HS-27A (cell line): ENCODE data around the gene COL6A3.
"Not testable (repeated sequence)": the region's sequence is repeated elsewhere in the genome, so short reads cannot be mapped to it uniquely, and the experiment has no call there.

Source experiments
- DNase-seq: peaks from one replicate; pipeline ENCODE4 v3.0.0-alpha.2; 2012; ENCODE audit warnings: low read depth, missing footprints

COL6A3 gene

DNA sequence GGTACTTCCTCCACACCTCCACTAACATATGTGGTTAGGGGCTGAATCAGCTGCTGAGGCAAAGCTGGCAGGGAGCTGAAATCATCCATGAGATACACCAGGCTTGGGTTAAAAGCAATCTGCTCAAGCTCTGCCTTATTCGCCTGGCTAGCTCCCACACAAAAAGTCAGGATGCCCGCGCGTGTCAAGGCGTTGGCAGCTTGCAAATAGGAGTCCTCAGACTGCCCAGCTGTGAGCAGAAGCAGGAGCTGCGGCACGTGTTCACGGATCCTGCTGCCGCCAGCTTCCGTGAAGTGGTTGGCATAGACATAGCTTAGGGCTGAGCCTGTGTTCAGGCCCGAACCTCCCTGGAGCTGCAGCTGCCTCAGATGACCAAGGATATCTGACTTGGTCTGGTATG is 35.3 kb downstream of the COL6A3 start:
- DNase-seq = no peak

DNA sequence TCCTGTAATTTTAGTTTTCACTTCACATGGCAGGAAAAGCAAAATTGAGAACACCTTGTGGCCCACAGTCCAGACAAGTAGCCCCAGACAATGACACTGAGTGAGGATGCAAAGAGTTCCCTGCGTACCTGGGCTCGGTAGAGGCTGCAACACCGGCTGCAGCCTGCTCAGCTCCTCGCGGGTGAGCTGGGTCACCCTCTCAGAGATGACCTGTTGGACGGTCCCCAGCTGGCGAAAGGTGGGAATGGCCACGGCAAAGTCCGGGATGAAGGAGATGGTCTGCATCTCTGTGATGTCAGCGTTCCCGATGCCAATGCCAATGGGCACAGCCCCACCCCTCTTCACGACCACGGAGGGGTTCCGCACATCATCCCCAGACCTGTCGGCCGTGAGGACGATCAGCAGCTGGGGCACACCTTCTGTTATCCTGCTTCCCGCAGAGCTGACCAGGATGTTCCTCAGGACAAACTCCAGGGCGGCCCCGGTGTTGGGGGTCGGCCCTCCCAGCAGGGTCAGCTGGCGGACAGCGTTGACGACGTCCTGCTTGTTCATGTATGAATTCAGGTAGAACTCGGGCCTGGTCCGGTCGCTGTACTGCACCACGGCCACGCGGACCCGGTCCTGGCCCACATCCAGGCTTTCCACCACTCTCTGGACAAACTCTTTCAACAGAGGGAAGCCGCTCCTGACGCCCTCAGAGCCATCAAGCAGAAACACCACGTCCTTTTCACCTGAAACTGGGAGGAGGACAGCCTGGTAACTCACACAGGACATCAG is 39.5 kb downstream of the COL6A3 start:
- no peak for DNase-seq

DNA sequence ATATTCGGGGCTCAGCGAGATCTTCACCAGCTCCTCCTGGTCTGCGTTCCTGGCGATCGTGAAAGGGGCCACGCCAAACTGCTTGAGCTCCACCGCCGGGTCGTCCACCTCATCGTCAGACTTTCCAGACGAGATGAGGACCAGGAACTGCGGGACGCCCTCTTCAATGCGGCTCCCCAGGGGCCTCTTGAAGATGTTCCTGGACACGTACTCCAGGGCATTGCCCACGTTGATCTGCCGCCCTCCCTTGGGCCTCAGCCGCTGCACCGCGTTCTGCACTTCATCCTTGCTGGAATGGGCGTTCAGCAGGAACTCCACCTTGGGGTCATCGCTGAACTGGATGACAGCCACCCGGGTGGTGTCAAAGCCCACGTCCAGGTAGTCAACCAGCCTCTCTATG is 42.1 kb downstream of the COL6A3 start:
- DNase-seq = no peak

DNA sequence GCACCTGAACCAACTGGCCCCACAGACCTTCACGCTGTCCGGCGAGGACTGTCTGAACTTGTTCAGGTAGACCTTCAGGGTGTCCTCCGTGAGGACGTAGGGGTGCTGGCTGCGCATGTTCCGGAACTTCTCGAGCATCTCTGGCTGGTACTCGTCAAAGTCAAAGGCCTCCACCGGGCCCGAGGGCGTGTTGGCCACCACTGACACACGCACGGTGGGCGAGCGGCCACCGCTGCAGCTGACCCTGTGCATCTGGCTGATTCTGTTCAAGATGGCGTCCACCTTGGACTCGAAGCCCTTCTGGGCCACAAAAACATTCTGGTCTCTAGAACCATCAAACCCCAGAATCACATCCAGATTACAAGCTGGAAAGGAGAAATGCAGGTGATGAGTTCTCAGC is 48.3 kb downstream of the COL6A3 start:
- no peak for DNase-seq

DNA sequence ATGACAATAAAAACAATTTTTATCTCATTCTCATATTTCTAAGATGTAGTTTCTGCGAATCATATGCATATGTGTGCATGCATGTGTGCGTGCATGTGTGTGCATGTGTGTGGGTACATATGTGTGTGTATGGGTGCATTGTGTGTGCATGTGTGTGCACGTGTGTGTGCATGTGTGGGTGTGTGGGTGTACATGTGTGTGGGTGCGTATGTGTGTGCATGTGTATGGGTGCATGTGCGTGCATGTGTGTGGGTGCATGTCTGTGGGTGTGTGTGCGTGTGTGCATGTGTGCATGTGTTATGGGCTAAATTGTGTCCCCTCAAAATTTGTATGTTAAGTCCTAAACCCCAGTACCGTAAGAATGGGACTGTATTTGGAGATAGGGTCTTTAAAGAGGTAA is 49.3 kb downstream of the COL6A3 start:
- no peak for DNase-seq

DNA sequence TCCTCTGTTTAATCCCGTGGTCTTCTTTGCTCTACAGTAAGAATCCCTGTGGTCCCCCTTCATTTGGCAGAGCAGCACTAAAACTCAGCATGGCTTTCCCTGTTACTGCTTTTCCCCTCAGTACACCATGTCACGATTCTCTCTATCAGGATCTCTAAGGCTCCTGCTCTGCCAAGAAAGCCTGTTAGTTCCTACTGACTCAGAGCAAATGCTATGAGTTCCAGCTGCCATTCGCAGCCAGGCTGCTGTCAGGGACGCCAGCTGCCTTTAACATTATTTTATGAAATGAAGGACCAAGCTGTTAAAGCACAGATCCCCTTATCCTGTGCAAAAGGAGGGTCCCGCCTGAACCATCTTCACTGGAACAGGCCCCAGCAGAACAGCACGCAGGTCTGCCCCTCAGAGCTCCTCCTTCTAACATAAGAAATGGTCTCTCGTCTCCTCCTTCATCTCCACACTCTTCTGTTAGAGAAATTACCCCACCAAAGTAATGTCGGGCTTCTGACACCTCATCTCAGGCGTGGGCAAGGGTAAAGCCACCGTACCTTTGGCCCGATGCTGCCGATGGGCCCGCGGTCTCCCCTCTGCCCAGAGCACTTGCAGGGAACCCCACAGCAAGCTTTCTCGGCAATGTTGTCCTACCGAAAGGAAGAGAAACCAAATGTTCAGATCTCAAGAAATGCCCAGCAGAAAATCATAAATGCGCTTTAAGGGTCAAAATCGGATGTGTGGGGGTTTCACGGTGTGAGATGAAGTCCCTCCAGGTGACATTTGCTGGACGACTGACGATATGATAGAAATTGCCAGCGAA is 52.6 kb downstream of the COL6A3 start:
- no peak for DNase-seq

DNA sequence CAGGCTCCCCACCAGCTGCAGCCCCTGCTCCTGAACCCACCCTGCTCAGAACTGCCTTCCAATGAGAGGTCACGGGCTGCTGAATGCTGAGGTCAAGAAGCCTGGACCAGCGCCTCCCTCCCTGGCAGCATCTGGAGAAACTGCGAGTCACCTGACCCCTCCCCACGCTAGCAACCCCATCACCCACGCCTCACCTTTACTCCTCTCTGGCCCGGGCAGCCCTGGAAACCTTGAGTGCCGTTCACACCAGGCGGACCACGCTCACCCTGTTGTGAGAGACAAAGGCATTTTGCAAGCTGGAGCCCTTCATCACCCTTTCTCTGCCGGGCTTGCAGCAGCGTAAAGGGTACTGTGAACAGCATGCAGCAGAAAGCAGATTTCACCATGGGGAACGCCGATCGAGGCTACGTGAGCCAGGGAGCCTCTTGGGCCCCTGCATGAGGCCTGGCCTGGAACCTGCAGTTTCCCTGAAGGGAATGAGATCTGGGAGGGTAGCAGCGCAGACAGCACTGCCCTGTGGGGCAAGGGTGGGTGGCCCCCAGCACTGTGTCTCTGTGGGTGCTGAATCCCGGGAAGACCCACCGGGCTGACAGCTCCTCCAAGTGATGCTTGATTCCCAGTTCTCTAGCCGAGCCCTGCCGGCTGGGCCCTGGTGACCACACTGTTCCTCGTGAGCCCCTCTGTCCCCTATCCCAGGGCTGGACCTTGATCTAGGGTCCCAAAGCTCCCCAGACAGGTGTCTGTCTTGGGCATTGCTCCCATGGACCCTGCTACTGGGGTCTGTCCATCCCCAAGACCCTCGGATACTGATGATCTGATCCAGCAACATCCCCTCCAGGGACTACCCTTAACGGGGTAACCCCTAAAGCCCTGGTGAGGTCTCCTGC is 53.8 kb downstream of the COL6A3 start:
- DNase-seq = no peak

DNA sequence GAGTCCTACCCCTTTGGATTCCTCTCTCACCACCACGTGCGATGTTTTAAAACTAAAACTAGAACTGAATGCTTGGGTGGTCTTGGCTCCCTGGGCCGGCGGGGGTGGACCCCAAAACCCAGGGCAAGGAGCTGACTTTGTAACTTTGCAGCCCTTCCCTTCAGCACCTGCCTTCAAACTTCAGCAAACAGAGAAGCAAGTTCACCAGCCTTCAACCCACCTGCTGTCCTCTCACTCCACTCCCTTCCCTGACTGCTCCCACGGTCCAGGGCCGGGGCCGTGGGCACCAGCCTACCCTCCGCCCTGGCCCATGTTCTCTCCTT is 54.5 kb downstream of the COL6A3 start:
- DNase-seq = no peak

DNA sequence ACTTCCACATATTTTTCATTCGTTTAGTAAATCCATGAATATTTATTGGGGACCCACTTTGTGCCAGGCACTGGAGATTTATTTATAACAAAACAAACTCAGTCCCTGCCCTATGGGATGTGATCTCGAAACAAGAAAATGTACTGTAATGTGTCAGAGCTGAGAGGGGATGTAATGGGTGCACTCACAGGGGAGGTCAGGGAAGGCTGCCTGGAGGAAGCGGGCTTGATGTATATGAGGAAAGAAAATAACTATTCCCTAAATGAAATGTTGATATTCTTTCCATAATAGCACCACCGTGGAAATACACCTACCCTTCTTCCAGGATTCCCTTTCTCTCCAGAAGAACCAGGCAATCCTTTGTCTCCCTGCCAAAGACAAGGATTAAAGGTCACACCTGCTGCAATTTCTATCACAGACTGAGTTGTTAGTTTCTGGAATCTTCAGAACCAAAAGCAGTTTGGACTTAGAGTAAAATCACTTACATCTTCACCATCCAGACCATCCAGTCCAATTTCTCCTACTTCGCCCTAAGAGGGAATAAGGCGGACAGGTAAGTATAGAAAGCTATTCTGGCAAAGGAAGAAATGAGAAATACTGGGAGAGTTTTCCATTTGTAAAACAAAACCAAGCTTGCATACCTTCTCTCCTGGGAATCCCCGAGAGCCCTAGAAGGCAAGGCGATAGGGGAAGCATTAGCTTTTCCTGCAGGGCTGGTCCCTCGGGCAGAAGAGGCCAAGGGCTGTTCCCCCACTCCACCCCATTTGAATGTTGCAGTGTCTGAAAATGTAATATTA is 55.0 kb downstream of the COL6A3 start:
- no peak for DNase-seq

DNA sequence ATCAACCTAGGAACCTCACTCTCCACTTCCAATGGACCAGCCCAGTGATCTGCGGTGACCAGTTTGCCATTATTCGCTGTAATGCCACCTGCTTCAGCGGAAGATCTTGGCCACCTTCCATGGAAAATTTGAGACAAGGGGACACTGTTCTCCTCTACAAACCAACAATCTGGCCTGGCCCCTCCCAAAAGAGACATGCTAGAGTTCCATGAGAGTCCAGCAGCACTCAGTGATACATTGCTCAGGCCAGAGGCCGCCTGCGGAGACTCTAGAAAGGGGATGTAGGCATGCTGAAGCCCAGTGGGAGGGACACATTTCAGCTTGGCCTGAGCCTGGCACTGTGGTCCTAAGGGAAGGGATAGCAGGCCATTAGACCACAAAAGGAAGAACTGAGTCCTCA is 58.3 kb downstream of the COL6A3 start:
- no peak for DNase-seq

DNA sequence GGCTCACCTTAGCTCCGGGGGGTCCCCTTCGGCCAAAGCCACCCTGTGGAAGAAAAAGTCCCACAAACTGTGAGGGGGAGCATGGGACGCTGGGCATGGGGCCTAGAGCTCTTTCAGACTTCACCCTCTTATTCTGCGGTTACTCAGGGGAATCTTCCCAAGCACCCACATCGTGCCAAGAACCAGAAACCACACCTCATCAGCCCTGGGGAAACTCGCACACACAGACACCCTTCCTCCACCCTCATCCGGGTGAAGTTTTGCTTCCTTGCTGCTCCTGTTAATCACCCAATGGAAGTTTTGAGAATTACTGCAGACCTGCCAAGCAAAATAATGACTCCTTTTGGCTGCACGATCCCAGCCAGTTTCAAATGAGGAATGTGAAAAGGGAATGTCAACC is 59.1 kb downstream of the COL6A3 start:
- DNase-seq = no peak

DNA sequence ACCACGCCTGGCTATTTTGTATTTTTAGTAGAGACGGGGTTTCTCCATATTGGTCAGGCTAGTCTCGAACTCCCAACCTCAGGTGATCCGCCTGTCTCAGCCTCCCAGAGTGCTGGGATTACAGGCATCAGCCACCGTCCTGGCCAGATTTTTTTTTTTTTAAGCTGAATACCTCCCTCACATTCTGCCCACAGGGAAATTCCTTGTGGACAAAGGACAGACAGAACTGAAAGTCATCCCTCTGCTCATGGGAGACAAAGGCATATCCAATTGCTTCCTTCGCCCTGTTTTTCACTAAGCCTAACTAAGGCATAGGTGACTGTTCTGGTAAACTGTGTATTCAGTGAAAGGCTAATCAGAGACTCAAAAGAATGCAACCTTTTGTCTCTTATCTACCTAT is 59.8 kb downstream of the COL6A3 start:
- not testable (repeated sequence) for DNase-seq

DNA sequence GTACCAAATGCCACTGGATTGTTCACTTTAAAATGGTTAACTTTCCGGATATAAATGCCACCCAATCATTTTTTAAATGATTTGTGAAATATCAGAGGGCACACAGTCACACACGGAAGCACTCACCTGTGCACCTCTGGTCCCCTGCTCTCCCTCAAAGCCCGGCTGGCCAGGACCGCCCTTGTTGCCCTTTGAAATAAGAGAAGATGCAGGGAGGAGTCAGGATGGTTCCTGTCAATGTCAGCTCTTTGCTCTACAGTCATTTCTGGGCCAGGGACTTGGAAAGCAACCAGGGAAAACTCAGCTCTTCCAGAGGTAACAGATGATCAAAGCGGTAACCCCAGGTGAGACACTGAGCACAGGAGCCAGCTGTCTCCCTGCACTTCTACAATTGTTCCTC is 60.7 kb downstream of the COL6A3 start:
- no peak for DNase-seq

DNA sequence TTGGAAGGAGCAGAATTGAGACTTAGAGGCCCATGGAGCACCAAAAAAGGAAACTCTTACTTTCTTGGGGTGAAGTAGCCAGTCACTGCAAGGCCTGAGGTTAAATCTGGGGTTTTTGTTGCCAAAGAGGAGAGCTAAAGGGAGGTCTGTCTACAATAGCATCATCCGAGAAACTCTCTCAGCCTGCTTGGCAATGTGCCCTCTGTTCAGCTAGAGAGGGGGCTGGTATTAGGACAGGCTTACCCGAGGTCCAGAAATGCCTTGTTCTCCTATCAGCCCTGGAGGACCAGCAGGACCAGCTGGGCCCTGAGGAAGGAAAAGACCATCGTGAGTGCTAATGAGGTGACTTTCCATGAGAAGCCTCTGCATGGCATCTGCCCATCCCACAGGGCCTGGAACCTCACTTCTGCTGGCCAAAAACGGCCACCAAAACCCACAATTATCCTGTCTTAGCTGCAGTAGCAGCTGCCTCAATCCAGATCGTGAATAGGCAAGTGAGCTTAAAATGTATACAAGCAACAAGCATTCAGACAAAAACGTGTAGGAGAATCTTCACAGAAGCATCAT is 61.6 kb downstream of the COL6A3 start:
- no peak for DNase-seq

DNA sequence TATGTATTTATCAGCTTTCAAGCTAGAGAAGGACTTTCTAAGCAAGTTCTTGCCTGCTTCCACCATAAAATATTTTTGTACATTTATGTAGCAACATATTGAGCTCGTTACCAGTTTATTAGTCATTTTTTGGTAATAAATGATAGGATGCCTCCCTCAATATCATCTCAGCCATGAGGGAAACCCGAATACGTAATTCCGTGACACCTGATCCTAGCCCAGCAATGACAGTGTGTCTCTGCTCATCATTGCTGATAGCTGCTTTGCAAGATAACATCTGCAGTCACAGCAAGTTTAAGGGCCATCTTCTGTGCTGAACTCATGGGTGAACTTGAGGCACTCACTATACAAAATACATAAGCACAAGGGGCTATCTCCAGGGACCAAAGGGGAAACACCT is 62.2 kb downstream of the COL6A3 start:
- DNase-seq = no peak

DNA sequence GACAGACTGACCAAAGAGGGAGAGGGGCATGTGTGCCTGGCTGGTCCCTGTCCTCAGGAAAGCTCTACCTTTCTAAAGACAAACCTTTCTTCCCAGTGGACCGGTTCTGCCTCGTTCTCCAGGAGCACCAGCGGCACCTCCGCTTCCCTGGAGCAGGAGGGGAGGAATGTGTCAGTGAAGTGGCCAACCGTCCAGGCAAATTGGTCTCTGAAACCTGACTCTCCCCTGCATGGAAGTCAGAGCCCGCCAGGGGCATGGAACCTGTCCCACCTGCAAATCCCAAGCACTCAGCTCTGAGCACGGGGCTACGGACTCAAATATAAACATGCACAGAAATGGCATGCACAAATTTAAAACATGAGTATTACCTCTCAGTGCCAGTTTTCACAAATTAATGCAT is 62.9 kb downstream of the COL6A3 start:
- DNase-seq = no peak

DNA sequence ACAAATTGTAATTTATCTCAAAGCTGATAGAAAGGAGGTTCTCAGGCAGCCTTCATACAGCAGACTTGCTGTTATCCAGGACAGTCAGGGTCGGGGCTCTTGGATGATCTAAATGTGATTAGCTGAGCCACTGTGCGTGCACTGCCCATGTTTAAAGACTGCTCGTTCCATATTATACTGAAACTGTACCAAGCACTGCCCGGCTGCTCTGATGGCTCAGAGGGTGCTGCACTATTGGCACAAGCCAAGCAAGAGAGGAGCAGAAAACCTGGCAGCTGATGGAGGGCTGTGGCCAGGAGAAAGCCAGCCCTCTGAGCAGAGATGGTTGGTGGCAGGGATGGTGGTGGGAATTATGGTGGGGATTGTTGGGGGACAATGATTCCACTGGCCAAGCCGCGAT is 63.4 kb downstream of the COL6A3 start:
- no peak for DNase-seq

DNA sequence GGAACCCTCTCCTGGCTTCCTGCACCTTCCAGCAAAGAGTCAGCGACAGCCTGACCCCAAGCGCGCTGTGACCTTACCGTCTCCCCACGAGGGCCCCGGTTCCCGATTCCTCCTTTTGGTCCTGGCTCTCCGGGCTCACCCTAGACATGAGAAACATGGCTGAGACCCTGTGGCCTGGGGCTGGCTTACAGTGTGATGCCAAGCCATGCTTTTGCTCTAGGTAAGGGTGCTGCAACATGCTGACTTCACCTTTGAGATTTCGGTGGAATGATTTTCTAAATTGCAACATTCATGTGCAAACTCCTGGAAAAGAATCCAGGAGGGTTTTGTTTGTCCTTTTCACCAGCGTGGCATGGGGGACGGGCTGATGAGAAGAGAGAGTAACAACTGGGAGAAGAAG is 63.9 kb downstream of the COL6A3 start:
- no peak for DNase-seq

DNA sequence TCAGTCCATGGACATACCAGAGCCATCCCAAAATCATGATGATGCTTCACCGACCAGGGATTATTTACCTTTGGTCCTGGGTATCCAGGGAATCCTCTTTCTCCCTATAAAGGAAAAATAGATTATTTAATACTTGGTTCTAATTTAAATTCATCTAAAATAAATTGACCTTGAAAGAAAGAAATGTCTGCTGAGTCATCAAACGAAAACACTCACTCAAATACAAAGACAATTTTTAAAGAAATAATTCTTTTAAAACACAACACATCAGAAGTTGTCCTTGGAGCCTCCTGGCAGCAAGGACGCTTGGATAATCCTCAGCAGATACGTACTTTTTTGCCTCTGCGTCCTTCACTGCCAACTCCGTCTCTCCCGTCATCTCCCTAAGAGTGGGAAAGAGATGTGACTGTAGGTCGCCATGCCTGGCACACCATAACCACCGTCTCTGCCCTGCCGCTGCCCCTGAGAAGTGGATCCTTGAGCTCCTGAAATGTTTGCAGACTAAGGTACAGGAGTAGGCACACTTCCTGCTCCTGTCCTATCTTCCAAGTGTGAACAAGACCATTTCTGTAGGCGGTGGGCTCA is 65.6 kb downstream of the COL6A3 start:
- no peak for DNase-seq

DNA sequence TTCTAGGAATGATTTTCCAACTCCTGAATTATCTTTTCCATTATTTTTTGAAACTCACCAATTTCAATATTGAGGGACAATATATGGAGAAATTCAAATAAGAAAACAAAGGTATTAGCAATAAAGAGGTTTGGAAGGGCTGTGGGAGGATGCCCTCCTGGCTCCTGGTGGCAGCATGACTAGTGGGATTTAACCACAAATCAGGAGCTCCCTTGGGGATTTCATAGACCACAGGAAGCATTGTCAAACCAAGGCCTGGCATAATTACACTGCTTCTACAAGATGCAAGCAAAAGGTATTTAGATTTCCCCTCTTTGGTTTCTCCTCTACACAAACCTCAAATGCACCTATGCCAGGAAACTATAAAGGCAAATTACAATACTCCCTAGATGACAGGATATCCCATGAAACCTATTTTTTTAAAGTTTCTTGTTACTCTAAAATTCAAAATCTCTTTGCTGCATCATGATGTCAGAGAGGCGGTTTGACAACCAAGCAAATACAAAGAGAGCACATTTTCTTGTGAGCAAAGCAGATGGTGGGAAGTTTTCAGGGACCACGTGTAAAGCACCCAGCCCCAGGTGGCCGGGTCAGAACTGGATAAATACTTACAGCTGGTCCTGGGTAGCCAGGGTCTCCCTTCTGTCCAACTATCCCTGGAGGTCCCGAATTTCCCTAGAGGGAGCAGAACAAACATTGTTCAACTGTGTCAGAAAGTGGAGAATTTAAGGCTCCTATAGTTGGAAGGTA is 67.9 kb downstream of the COL6A3 start:
- DNase-seq = no peak

DNA sequence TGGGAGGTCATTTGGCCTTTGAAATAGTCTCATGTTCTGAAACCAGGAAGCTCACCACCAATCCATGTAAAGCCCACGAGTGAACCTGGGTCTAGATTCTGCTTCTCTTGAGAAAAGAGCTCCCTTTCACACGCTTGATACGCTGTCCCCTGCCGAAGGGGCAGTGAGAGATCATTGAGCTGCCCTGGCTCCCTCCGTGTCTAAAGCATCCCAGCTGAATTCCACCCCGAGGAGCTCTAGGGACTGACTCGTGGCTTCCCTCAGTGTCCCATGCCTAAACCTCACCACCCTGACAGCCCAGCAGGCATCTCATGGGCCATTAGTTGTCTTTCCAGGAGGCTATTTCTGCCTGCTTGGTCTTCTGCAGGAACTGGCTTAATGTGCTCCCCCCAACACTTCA is 68.6 kb downstream of the COL6A3 start:
- DNase-seq = no peak
